Measurements from ENCODE around the gene RASGRP1.

The RASGRP1 gene

GRCh38 chr15:38563723-38564519 is 693 bp downstream of the RASGRP1 start:
- DNase-seq, result peak; percentile 87 to 89

DNA sequence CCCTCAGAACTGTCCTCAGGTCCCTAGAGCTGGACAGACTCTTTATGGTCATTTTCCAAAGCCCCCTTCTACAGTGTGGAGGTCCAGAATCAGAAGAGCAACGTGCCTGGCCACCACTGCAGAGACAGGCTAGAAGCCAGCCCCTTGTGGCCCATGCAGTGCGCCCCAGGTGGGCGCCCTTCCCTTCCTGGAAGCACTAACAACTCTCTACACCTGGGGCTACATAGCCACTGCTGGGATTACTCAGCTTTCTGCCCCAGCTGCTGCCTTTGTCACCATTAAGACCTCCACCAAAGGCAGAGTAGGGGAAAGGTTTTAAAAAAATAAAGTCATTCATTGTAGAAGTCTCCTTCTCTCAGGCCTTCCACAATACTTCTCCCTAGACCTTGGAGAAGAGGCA is 2.3 kb downstream of the RASGRP1 start:
- no peak for DNase-seq

GRCh38 chr15:38560456-38560926 is 4.1 kb downstream of the RASGRP1 start:
- DNase-seq, result peak in 1 of 2 donors; percentile 47

DNA sequence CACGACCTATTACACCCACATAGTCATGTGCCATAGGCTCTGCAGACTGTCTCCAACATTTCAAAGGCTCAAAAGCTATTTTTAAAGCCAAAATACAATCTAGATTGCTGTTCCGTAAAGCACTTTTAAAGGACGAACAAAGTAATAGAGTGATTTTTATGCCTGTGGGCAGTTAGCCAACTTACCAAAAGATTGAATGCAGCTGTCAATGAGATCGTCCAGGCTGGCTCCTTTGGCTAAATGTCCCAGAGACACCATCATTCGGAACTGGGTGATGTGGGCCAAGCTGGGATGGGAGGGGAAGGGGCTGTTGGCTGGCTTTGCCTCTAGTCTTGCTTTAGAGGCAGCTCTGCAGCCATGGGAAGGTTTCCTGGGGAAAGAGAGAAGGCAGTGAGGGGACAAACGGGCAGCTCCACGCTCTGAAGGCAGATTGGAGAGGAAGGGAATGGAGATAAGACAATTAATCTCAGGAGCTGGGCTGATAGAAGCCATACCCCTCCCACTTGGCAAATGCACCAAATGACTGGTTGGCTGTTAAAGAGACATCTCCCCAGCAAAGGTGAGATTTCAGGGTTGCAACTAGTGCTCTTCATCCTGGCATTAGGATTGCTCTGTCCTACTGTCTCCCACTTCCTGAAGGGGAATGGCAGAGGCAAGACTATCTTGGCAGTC is 4.8 kb downstream of the RASGRP1 start:
- no peak for DNase-seq

DNA sequence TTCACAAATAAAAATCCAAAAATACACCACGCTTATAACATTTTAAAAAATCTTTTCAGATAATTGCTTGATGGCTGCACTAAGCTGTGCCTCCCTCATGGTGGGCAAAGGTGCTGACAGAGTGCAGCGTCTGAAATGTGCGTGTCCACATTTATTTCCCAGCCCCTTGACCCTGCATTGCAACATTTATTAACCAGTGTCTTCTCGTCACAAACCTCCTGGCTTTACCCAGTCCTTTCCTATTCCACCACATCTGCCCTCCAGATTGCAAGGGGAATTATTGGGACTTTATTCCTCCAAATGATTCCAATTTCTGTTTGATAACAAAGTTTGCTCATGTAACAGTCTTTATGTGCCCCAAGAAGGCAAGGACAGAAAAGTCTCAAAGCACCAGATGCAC is 5.5 kb downstream of the RASGRP1 start:
- no peak for DNase-seq

- no peak for DNase-seq
Measured at GRCh38 chr15:38558372-38559059, 6.1 kb downstream of the RASGRP1 start.

- DNase-seq, result peak in 1 of 2 donors; percentile 54
Measured at GRCh38 chr15:38557921-38558320, 6.7 kb downstream of the RASGRP1 start.

DNA sequence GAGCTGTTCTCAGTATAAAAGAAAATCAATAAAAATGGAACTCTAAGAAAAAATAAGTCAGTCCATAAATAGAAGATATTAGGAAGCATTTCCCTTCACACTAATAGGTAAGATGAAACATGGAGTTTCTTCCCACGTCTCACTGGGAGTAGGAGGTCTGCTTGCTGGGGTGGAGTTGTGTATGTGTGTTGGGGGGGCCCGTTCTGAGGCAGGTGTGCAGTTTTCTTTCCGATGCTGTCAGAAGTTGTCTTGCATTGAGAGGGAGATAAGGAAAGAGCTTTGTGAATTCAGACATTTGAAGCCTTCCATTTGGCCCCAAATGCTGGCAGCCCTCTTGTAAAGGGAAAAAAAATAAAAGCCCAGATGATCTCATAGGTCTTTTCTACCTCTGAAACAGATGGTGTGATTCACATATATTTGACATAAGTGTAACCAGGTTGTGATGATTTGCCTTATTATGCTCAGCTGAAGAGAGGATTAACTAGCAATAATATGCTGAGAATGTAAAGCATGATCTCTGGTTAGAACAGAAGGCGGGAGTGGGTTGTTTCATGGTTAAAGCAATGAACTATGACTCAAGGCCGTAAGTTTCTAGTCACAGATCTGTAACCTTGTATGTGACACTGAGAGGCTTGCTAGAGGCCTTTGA is 8.8 kb downstream of the RASGRP1 start:
- DNase-seq, result no peak

- peak; percentile 28 to 55 for DNase-seq
Measured at GRCh38 chr15:38554354-38554753, 10.3 kb downstream of the RASGRP1 start.

GRCh38 chr15:38553071-38553470 is 11.5 kb downstream of the RASGRP1 start:
- DNase-seq, result no peak

- DNase-seq, result no peak
Measured at GRCh38 chr15:38551720-38552648, 12.6 kb downstream of the RASGRP1 start.

GRCh38 chr15:38549222-38549621 is 15.4 kb downstream of the RASGRP1 start:
- no peak for DNase-seq

DNA sequence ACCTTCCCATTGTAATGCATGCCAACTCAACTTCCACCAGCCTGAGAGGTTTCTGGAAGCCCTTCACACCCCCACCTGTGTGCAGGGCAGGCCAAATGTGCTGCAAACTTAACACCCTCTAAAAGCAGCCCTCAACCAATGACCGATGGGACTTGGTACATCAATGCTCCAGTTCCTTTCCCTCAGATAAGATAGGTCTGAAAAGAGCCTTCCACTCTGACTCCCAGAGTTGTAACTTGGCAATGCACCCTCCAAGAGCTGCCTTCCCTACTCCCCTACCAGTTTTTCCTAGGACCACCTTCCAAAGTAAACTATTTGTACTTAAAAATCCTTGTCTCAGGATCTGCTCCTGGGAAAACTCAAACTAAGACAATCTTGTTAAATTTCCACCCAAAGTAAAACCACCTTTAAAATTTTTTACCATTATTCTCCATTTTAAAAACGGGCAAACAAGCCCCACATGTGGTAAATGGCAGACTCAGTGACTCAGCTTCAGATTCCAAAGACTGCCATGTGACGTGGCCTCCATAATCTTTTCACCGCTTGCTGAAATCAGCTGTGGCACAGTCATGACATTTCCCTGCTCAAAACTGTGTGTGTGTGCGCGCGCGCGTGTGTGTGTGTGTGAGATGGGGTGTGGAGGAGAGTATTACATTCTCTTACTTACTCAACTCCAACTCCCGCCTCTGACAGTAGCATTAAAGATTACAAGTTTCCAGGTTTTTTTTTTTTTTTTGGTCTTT is 17.2 kb downstream of the RASGRP1 start:
- DNase-seq, result no peak

- no peak for DNase-seq
Measured at GRCh38 chr15:38545179-38545578, 19.4 kb downstream of the RASGRP1 start.

GRCh38 chr15:38541026-38541425 is 23.6 kb downstream of the RASGRP1 start:
- no peak for DNase-seq

DNA sequence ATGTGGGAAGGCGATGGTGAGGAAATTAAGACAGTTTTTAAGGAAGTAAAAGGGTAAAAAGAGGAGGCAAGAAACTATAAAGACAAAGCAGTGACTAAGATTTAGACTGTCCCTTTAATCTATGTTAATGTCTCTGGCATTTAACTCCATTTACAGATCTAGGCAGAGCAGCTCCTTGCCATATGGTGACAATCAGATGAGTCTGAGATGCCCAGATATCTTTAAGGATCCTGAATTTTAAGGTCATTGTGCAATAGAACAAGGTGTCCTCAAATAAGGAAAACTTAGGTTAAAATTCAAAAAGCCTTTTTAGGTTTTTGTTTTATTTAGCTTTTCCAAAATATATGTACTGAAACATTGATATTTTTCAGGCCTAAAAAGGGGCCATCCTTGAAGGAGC is 24.1 kb downstream of the RASGRP1 start:
- DNase-seq, result no peak

DNA sequence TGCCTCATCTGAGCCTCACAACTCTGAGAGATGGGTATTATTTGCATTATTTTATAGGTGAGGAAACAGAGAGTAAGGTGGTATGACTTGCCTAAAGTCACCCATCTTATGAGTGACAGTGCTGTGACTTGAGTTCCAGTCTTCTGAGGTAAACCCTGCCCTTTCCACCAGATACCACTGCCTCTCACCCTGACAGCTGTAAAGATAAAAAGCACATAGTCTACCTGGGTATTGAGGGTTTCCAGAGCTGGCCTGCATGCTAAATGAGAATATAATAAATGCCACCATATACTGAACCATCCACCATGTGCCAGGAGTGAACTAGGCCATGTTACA is 25.6 kb downstream of the RASGRP1 start:
- DNase-seq, result no peak

GRCh38 chr15:38538328-38539007 is 26.1 kb downstream of the RASGRP1 start:
- DNase-seq, result no peak

DNA sequence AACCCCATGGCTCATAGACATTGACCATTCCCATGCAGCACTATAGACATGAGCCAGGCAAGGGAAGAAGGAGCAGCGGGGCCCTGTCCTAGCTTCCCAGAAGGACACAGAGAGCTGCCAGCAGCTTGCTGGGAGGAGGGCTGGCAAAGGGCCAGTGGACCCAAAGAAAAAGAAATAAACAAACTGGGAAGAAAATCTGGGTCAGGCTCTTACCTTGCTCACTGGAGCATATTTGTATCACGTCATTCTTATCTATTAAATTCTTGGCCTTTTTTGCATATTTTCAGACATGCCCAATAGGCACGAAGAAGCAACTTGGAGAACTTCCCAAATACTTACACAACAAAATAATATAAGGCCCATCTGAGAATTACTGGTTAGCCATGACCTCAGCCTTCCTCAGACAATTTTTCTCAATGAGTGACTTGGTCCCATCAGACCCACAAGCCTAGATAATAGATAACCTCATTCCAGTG is 28.4 kb downstream of the RASGRP1 start:
- DNase-seq, result no peak

DNA sequence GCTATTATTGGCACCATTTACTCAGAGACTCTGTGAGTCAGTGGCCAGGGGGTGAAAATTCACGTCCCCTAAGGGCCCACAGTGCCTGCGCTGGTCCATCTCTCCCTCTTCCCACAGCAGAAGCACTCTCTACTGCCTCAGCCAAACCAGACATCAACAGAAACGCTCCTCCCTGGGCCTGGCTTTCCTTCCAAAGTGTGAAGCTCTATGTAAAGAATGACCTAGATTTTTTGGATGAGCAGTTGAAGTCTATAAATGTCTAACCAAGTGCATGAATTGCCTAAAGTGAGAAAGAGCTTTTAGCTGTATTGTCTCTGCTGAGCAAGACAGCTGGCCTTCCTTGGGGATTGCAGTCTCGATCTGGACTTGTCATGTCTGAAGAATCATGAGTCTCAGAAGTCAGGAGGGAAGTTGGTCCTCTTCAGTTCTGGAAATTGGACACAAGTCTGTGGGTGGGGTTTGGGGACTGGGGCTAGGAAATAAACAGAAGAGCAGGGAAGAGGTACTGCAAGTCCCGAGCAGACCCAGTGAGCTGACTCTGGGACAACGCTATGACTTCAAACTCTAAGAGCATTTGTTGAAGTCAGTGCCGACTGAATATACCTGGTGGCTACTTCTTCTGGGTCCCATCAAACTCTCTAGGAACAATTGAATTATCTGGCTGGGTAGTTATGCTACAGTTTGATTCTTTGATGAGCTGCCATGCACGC is 29.0 kb downstream of the RASGRP1 start:
- DNase-seq, result no peak

Data from CD4-positive, alpha-beta T cell treated with Interleukin-4 for 1 hour (primary cell).